SH-SY5Y (cell line): ENCODE results near the gene CEP78.

Source experiments
- GATA2 ChIP-seq: IDR thresholded peaks from 2 replicates; pipeline ENCODE4 v1.6.1; 2011; ENCODE audit warnings: mild to moderate bottlenecking, low read depth, low read length
- GATA3 ChIP-seq: IDR thresholded peaks from 2 replicates; pipeline ENCODE4 v1.6.1; 2011; ENCODE audit warnings: low read depth, mild to moderate bottlenecking, low read length, moderate library complexity

- TF ChIP-seq GATA2: no peak
- no peak for TF ChIP-seq GATA3
Measured at GRCh38 chr9:78292716-78293497, 57.0 kb downstream of the CEP78 start.
